Brain pericyte (primary cell): Measurements from ENCODE around the gene KPNB1.

Experiments
- DNase-seq: peaks from one replicate; pipeline ENCODE4 v3.0.0-alpha.2; 2012; ENCODE audit warnings: low read depth, low spot score

Gene KPNB1

GRCh38 chr17:47696717-47697642, 47.3 kb downstream of the KPNB1 start:
- DNase-seq = no peak

GRCh38 chr17:47697906-47698711, 48.4 kb downstream of the KPNB1 start:
- no peak for DNase-seq

- DNase-seq = no peak
Observed at GRCh38 chr17:47698749-47699535, 49.2 kb downstream of the KPNB1 start.

- no peak for DNase-seq
Observed at GRCh38 chr17:47699536-47699840, 49.8 kb downstream of the KPNB1 start.

- DNase-seq = no peak
Observed at GRCh38 chr17:47700471-47701449, 51.0 kb downstream of the KPNB1 start.

- DNase-seq = no peak
Observed at GRCh38 chr17:47701608-47702007, 51.9 kb downstream of the KPNB1 start.

- no peak for DNase-seq
Observed at GRCh38 chr17:47702391-47702995, 52.8 kb downstream of the KPNB1 start.

- DNase-seq = no peak
Observed at GRCh38 chr17:47703191-47703591, 53.5 kb downstream of the KPNB1 start.

GRCh38 chr17:47703671-47704070, 54.0 kb downstream of the KPNB1 start:
- no peak for DNase-seq

GRCh38 chr17:47704116-47704515, 54.4 kb downstream of the KPNB1 start:
- no peak for DNase-seq

- no peak for DNase-seq
Observed at GRCh38 chr17:47704736-47705135, 55.0 kb downstream of the KPNB1 start.

- DNase-seq = no peak
Observed at GRCh38 chr17:47705536-47706530, 56.1 kb downstream of the KPNB1 start.

- DNase-seq = no peak
Observed at GRCh38 chr17:47707056-47707804, 57.5 kb downstream of the KPNB1 start.

GRCh38 chr17:47707884-47708283, 58.2 kb downstream of the KPNB1 start:
- DNase-seq = no peak

- DNase-seq = no peak
Observed at GRCh38 chr17:47708312-47708863, 58.7 kb downstream of the KPNB1 start.

- DNase-seq = no peak
Observed at GRCh38 chr17:47708864-47709541, 59.3 kb downstream of the KPNB1 start.

GRCh38 chr17:47709594-47709993, 59.9 kb downstream of the KPNB1 start:
- DNase-seq = no peak
